Activated CD8-positive, alpha-beta memory T cell treated with anti-CD3 and anti-CD28 coated beads for 48 hours (primary cell): Measurements from ENCODE around the gene GIT1.

ENCODE experiments used
- DNase-seq, 3 experiments: peaks; one replicate each; pipeline ENCODE4 v3.0.0-alpha.2; 2020; ENCODE audit warnings: low read depth in 2 of 3, low spot score in 2 of 3

The GIT1 gene

GRCh38 chr17:29593591-29594518 lies 4.4 kb upstream of the GIT1 start:
- DNase-seq = no peak

DNA sequence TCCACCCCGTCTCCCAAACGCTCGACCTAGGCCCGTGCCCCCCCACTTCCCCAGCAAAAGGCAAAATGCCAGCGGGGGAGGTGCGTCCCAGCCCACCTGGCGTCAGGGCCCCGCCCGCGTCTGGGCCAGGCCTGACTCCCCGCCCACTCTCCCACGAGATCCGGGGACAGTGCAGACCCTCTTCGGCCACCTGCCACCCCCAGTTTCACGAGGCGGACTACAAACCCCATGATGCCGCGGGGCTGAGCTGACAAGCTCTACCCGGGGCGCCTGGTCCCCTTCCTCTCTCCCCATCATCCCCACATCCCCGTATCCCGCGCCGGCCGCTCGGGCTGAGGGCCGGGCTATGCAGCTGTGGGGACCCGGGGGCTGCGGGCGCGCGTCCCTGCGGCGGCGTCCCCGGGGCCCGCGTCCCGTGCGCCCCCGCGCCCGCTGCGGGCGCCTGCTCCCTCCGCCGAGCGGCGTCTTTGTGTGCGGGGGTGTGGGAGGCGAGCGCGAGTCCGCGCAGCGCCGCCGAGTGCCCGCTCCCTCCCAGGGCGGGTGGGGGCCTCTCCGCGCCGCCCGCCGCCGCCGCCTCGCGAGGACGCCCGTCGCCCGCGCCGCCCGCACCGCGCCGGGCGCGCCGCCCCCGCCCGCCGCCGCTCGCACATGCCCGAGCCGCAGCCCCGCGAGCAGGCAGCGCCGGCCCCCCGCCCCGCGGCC lies 3.6 kb upstream of the GIT1 start, which contains the start of gene ANKRD13B:
Gene ANKRD13B (plus strand): TSS at position 283 of the 702 bp plus-strand sequence. CDS start 490 bp downstream, outside the sequence.
- no peak for DNase-seq

DNA sequence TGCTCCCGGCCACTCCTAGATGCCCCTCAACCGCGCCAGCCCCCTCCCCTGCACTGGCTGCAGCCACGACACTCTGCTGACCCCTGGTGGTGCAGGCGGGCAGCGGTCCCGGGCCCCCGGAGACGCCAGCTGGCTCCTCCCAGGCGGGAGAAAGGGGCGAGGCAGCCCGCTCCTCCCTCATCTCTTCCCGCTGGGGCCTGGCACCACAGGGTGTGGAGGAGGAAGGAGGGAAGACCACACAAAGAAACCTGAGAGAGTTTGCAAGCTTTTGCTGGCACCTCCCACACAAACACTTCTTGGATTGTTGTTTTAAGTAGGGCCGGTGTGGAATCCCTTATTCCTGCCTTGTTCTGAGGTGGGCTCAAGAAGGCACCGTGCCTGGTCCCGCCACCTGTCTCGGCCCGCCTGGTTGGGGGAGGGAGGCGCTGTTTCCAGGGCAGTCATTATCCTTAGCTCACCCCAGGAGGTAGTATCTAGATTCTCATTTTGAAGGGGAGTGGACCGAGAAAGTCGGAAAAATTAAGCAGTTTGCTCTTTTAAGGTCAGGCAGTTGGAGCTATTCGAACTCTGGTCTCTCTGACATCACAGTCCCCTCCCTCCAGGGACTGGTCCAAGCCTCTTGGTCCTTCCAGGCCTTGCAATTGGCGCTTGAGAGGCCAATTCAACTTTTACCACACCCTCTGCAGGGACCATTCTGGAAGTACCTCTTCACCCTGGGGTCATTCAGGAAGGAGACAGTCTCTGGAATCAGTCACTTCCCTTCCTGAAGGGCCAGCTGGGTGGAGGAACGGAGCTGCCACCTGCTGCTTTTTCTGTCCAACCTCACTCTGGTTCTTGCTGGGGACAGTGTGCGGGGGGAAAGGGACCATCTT lies 2.5 kb upstream of the GIT1 start:
- DNase-seq = peak in 2 of 3 experiments; percentile 65 to 75

- DNase-seq = no peak
These were observed 1.8 kb upstream of the GIT1 start for GRCh38 chr17:29591146-29591736.

DNA sequence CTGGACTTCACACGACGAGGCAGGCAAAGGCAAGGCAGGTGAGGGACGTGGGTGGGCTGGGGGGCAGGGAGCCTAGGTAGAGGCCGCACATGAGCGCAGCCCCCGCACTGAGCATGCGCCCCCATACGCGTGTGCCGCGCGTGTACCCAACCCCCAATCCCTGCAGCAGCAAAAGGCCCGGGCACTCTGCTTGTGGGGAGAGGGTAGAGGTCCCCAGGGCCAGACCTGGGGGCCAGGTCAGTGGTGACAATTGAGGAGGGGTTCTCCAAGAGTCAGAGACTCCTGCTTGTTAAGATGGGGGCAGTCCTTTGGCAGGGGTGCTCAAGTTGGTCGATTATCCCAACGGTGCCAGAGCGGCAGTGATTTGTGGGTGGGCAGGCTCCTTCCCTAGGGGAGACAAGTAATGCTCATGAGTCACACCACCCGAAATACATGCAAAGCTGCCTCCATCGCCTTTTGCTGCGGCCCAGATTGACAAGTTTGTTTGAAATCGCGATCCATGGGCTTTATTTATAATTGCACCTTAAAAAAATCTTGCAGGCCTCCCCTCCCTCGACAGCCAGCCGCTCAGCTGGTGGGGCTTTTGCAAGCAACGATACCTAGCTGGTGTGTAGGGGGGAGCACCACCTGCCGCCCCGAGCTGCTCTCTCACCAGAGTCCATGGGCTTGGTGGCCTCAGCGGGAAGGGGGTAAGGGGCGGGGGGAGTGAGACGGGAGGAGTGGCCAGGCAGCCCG lies 1.1 kb upstream of the GIT1 start:
- DNase-seq = no peak

DNA sequence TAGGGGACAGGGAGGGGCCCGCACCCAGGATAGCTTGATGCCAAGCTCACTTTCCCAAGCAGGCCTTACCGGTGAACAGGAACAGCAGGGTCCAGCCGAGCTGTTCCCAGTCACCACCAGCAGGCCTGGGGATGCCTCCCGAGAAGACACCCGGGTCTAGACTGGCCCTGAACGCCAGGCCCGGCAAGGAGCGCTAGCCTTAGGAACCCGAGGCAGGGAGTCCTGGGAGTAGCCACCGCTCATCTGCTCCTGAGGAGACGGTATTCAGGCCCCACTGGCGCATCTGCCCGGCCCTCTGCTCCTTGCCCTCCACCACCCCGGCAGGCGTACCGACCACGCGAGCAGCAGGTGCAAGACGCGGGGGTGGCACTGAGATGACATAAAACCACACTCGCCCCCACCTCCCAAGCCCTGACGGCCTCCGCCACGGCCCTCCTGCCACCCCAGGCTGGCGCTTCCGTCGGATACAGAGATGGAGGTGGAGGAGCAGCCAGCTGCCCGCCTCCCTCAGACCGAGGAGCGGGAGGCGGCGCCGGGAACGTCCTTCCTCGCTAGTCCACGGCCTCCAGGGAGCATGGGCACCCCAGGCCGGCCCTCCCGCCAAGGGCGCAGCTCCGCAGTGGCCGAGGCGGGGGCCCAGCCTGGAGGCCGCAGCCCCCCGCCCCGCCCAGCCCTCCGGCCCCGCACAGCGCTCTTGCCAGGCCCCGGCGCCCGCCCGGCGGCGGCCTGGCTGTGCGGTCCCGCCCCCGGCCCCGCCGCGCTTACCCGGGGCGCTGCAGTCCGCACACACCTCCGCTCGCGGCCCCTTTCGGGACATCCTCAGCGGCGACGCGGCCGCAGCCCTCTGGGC lies 661 bp downstream of the GIT1 start:
- no peak for DNase-seq

DNA sequence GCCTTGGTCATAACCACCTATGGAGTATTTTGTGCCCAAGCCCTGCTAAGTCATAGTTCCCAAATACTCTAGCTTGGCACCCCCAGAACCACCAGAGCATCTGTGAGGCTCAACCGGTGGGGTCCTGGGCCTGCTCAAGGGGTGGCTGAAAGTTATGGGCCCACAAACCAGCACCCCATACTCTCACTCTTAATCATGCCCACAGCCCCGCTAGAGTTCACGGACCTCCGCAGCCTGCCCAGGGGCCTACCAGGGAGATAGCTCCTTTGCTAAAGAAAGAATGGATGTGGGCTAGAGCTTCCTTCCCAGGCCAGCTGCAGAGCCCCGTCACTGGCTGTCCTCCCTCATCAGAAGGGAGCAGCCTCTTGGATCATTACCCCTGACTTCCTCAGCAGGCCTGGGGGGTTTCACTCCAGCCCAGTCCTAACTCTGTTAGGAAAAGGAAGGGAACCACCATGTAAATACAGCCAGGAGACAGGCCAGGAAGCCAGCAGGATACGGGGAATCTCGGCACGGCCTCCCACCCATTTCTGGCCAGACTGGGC lies 1.4 kb downstream of the GIT1 start:
- no peak for DNase-seq

DNA sequence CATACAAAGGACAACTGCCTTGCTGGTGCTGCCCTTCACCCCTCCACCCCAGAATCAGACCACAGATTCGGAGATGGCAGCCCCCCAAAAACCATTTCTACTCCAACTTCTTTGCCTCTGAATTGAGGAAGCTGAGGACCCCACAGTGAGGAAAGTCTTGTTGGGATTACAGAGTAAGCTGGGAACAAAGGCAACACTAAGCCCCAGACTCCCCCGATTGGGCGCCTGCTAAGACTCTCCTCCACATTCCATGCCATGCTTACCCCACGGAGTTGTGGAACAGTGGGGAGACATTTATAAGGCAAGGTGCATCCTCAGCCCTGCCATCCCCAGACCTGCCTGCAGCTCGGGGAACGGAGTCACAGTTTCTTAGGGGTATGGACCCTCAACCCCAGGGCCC lies 1.9 kb downstream of the GIT1 start:
- no peak for DNase-seq

- no peak for DNase-seq
These were observed 2.6 kb downstream of the GIT1 start for GRCh38 chr17:29586676-29587469.

DNA sequence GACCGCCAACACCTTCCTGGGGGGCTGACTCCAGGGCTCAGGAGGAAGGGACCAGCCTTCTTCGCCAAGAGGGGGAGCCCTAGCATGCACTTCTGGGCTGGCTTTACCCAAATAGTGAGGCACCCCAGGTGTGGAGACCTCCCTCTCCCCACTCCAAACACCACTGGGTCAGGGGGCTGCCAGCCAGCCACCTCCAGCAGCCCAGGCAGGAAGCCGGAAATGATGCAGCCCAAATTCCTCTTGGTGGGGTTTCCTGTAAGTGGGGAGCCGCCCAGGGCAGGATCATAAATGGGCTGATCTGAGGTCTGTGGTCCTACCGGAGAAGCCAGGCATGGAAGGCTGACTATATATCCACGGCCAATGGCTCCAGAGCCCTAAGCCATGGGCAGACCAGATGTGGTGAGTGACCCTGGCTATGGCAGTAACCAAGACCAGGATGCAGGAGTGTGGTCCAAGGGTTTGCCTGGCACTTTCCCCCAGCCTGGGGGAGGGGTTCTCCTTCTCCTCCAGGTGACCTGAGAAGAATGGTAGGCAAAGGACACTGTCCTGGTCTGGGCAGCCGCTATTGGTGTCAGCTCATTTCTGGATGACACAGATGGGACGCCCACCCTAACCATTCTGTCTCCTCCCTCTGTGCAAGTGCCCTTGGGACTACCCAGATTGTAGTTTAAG lies 4.2 kb downstream of the GIT1 start:
- DNase-seq = no peak

GRCh38 chr17:29584452-29585079 lies 4.9 kb downstream of the GIT1 start:
- no peak for DNase-seq

DNA sequence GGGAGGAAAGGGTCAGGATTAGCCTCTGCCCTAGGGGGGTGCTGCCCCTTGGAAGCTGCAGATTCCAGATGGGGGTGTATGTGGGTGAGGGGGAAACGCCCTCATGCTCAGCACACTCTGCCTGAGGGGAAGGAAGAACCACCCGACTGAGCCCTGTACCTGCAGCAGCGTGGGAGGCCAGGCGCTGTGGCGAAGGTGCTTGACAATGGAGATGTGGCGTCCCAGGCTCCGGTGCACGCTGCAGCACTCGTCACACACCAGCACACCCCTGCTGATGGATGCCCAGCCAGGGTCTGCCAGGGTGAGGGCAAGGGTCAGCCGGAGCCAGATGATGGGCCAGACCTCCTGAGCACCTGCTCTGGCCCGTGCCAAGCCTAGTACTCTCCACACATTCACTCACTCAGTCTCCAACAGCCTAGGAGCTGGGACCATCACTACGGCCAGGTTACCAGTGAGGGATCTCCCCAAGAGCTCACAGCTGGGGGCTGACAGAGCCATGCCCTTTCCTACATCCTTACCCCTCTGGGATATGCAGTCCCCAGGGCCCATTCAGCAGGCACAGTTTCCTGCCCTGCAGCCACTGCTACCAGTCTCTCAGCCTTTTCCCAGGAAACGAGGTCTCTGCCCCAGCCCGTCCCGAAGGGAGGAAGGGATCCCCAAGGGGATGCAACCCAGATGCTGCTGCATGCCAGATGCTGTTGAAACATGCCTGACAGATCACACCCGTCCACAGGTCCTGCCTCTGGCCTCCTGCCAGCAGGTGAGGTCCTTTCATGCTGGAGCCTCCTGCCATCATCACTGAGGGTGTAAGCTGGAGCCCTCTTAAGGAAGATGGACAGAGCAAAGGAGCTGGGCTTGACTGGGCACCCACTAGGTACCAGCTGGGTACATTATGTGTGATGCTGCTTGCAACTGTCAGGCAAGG lies 5.9 kb downstream of the GIT1 start:
- DNase-seq = no peak

DNA sequence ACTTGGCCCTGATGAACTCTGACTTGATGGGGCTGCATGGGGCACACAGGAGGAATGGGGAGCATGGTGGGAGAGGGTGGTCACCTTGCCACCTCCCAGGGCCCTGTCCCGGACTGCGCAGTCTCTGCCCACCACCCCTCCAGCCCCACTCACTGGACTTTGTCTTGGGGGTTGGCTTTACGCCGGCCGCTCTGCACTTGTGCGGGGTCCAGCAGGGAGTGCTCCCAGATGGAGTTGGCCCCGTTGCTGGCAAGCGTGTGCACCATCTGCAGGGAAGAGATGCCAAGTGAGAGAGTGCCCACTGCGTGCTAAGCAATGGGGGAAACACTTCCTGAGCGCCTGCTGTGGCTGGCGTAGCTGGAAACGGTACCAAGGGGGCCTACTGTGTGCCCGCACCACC lies 6.7 kb downstream of the GIT1 start:
- DNase-seq = no peak

DNA sequence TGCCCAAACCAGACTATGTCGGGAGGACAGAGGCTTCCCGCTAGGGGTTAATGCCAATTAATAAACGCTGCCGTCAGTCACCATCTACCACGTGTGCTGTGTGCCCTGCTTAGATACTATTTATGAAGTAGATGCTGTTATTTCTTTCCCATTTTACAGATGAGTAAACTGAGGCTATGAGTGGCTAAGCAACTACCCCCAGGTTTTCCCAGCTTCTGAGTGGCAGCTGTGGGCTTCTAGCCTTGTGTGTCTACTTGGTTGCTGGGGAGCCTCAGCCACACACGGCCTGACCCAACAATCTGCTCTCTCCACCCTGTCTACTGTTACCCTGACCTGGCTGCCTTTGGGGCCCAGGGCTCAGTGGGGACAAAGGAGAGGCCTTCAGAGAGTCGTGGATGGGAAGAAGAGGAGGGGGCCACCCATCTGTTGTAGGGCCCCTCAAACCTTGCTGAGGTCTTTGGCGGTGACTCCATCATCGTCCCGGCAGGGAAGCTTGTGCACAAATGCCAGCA lies 7.1 kb downstream of the GIT1 start:
- DNase-seq = no peak

DNA sequence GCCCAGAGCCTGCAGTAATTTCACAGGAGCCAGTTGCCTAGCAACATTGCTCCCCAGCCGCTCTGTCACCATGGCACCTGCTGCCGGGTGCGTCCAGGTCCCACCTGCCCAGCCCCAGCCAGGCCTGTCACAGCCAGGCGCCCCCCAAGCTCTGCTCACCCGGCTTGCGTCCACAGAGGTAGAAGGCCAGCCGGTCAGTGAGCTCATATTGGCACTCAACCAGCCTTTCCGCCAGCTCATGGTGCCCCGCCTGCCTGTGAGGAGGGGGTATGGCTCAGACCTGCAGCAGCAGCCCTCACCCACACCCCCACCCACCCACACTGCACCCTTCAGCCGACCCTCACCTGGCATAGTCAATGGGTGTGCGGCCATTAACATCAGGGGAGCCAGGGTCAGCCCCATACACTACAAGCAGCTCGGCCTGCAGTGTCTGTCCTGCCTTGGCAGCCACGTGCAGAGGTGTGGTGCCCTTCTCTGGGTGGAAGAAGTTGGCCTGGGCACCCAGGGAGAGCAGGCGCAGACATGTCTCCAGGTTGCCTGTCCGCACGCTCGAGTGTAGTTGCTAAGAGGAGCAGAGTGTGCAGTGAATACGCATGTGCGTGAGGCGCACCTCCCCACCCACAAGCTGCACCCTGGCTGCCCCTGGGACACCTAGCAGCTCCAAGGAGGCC lies 7.7 kb downstream of the GIT1 start:
- no peak for DNase-seq
